ENCODE data around the gene FALEC.
"Not testable (repeated sequence)": the region's sequence is repeated elsewhere in the genome, so short reads cannot be mapped to it uniquely, and the experiment has no call there.

The FALEC gene

GRCh38 chr1:150558761-150559655 lies 43.5 kb downstream of the FALEC start:
- no peak for DNase-seq (ENCODE audit: low spot score)

- no peak for DNase-seq (ENCODE audit: low spot score)
Observed at GRCh38 chr1:150559656-150560010, 44.1 kb downstream of the FALEC start.

- peak; percentile 53 for DNase-seq (ENCODE audit: low spot score)
Observed at GRCh38 chr1:150560011-150560438, 44.5 kb downstream of the FALEC start.

GRCh38 chr1:150560576-150561253 lies 45.2 kb downstream of the FALEC start:
- DNase-seq (ENCODE audit: low spot score), result peak; percentile 85

GRCh38 chr1:150561254-150561973 lies 45.9 kb downstream of the FALEC start:
- DNase-seq (ENCODE audit: low spot score), result peak; percentile 88

- peak; percentile 76 for DNase-seq (ENCODE audit: low spot score)
Observed at GRCh38 chr1:150561974-150562445, 46.5 kb downstream of the FALEC start.

- no peak for DNase-seq (ENCODE audit: low spot score)
Observed at GRCh38 chr1:150562446-150563339, 47.1 kb downstream of the FALEC start.

GRCh38 chr1:150563340-150564038 lies 47.9 kb downstream of the FALEC start:
- DNase-seq (ENCODE audit: low spot score), result no peak

GRCh38 chr1:150564051-150564991 lies 48.8 kb downstream of the FALEC start:
- no peak for DNase-seq (ENCODE audit: low spot score)

- not testable (repeated sequence) for DNase-seq (ENCODE audit: low spot score)
Observed at GRCh38 chr1:150565240-150565991, 49.9 kb downstream of the FALEC start.

- no peak for DNase-seq (ENCODE audit: low spot score)
Observed at GRCh38 chr1:150566589-150567340, 51.2 kb downstream of the FALEC start.

GRCh38 chr1:150567341-150567716 lies 51.8 kb downstream of the FALEC start:
- no peak for DNase-seq (ENCODE audit: low spot score)

- DNase-seq (ENCODE audit: low spot score), result peak; percentile 82
Observed at GRCh38 chr1:150567717-150568593, 52.4 kb downstream of the FALEC start.

- DNase-seq (ENCODE audit: low spot score), result no peak
Observed at GRCh38 chr1:150568594-150568966, 53.0 kb downstream of the FALEC start.

- DNase-seq (ENCODE audit: low spot score), result no peak
Observed at GRCh38 chr1:150572918-150573647, 57.5 kb downstream of the FALEC start.

GRCh38 chr1:150573648-150574071 lies 58.1 kb downstream of the FALEC start:
- not testable (repeated sequence) for DNase-seq (ENCODE audit: low spot score)
